ENCODE results near the gene WDFY2. TPM values are rescaled to one million over a fixed set of nuclear protein-coding genes. Genes with fewer than 3 reads are reported as not detected.

The WDFY2 gene
- total RNA-seq, 6 experiments from 2014 or later: 11.4 to 15.7 (median 13.4) TPM

DNA sequence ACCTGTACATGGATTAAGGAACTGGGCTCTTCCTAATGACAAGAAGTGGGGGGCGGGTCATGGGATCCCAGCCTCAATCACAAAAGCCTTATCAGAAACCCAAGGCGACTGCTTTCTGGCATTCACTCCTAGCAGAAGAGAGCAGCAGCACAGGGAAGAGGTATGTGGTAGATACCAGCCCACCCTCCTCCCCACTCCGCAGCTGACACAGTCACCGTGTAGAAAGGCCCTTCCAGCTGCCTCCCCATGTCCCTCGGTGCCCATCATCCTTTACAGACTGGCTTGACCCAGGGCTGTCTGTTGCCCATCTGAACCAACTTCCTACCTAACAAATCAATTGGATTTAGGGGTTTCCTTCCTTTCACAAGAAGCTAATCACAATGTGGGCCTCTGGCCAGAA, 222.8 kb downstream of the WDFY2 start:
- no peak for TF ChIP-seq CTCF (IDR thresholded peaks at IDR 0.05)
- H3K4me3 Mint-ChIP-seq: no peak overlapping the region
- peaks cover 23% of the 10 kb centered on the region for H3K4me1 Mint-ChIP-seq (ENCODE audit: low read depth)
- no peak overlapping the region for H3K27ac Mint-ChIP-seq
- peaks cover 5% of the 10 kb centered on the region for H3K27me3 Mint-ChIP-seq (ENCODE audit: insufficient read depth)
- DNase-seq: no peak
- H3K36me3 Mint-ChIP-seq (ENCODE audit: low read depth): no peaks in the 10 kb centered on the region
- no peaks in the 10 kb centered on the region for H3K9me3 Mint-ChIP-seq

GRCh38 chr13:51808811-51809210, 224.5 kb downstream of the WDFY2 start:
- TF ChIP-seq CTCF (IDR thresholded peaks at IDR 0.05): no peak
- no peaks in the 10 kb centered on the region for H3K36me3 Mint-ChIP-seq (ENCODE audit: low read depth)
- DNase-seq: no peak
- no peak overlapping the region for H3K4me3 Mint-ChIP-seq
- no peaks in the 10 kb centered on the region for H3K9me3 Mint-ChIP-seq
- H3K27me3 Mint-ChIP-seq (ENCODE audit: insufficient read depth): peaks cover 5% of the 10 kb centered on the region
- H3K4me1 Mint-ChIP-seq (ENCODE audit: low read depth): peaks cover 7% of the 10 kb centered on the region
- H3K27ac Mint-ChIP-seq: no peak overlapping the region

- no peaks in the 10 kb centered on the region for H3K36me3 Mint-ChIP-seq (ENCODE audit: low read depth)
Observed at GRCh38 chr13:51811046-51811445, 226.8 kb downstream of the WDFY2 start.

GRCh38 chr13:51811920-51812451, 227.7 kb downstream of the WDFY2 start:
- peaks cover 10% of the 10 kb centered on the region for H3K4me1 Mint-ChIP-seq (ENCODE audit: low read depth)
- no peak overlapping the region for H3K4me3 Mint-ChIP-seq
- TF ChIP-seq CTCF (IDR thresholded peaks at IDR 0.05): no peak
- no peak overlapping the region for H3K27ac Mint-ChIP-seq
- H3K36me3 Mint-ChIP-seq (ENCODE audit: low read depth): no peaks in the 10 kb centered on the region
- H3K27me3 Mint-ChIP-seq (ENCODE audit: insufficient read depth): peaks cover 10% of the 10 kb centered on the region
- no peak for DNase-seq
- H3K9me3 Mint-ChIP-seq: no peaks in the 10 kb centered on the region

More at GRCh38 chr13:51811046-51811445, 226.8 kb downstream of the WDFY2 start:
- no peak overlapping the region for H3K27ac Mint-ChIP-seq
- peaks cover 10% of the 10 kb centered on the region for H3K4me1 Mint-ChIP-seq (ENCODE audit: low read depth)
- peaks cover 10% of the 10 kb centered on the region for H3K27me3 Mint-ChIP-seq (ENCODE audit: insufficient read depth)
- no peak overlapping the region for H3K4me3 Mint-ChIP-seq
- no peak for DNase-seq
- no peak for TF ChIP-seq CTCF (IDR thresholded peaks at IDR 0.05)
- H3K9me3 Mint-ChIP-seq: no peaks in the 10 kb centered on the region

DNA sequence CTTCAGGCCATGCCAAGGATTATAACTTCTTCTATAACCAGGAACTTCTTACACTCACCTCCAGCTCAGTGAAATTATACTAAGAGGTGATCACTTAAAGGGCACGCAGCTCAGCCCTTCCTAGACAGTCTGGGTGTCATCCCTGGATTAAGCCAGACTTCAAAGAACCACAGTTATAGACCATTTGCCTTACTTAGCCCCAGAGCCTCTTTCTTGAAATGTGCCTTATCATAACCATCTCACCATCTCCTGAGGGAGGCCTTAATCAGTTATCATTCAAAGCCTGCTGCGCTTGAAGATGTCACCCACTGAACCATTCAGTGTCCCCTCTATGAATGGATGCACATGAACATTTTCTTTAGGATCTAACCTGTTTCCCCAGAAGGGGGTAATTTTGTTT, 229.8 kb downstream of the WDFY2 start:
- DNase-seq: no peak
- Mint-ChIP-seq H3K27me3 (ENCODE audit: insufficient read depth) (peaks cover 25% of the 10 kb centered on the region), H3K9me3 (no peaks in the 10 kb centered on the region), H3K36me3 (ENCODE audit: low read depth) (no peaks in the 10 kb centered on the region), H3K27ac (no peak overlapping the region), H3K4me1 (ENCODE audit: low read depth) (peaks cover 10% of the 10 kb centered on the region), H3K4me3 (no peak overlapping the region)
- TF ChIP-seq CTCF (IDR thresholded peaks at IDR 0.05): no peak
